Measurements from ENCODE around the gene PRKAR2A. TPM values are rescaled to one million over a fixed set of nuclear protein-coding genes. Genes with fewer than 3 reads are reported as not detected.
"Not testable (repeated sequence)": the region's sequence is repeated elsewhere in the genome, so short reads cannot be mapped to it uniquely, and the experiment has no call there.

Gene PRKAR2A
- total and polyA plus RNA-seq, 9 of the 15 experiments (the other 6 are each of a cell fraction or from before 2014, with no cell fraction given), result 15.9 to 84.5 (median 37.6) TPM

DNA sequence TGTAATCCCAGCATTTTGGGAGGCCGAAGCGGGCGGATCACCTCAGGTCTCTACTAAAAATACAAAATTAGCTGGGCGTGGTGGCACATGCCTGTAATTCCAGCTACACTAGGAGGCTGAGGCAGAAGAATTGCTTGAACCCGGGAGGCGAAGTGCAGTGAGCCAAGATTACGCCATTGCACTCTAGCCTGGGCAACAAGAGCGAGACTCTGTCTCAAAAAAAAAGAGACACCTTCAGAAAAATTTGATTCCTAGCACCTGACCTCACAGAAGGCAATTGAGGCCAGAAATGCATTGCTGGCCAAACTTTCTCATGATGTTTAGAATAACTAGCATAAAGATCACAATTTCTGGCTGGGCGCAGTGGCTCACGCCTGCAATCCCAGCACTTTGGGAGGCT, 106.4 kb downstream of the PRKAR2A start:
- H3K9me3 ChIP-seq (replicated peaks; ENCODE audit: control insufficient read depth, insufficient read depth, low read depth, low read length); DNase-seq (ENCODE audit: extremely low read depth in 1 of 4, low spot score in 3 of 4); H3K36me3 ChIP-seq (ENCODE audit: control insufficient read depth, insufficient read depth, low read length); H4K20me1 ChIP-seq (replicated peaks; ENCODE audit: control insufficient read depth, insufficient read depth, low read length); CTCF ChIA-PET (ENCODE audit: low intra/inter-chr PET ratio); ATAC-seq; FAIRE-seq; in situ Hi-C loops (cut with MboI); H3K9ac ChIP-seq (ENCODE audit: insufficient read depth in 1 of 2, low read depth in 2 of 2, low read length in 2 of 2); H3K27me3 ChIP-seq (ENCODE audit: control insufficient read depth in 2 of 2, insufficient read depth in 2 of 2, low read length in 2 of 2); H3K9me1 ChIP-seq (ENCODE audit: control insufficient read depth, insufficient read depth, low read length); H3K4me3 ChIP-seq; H3K79me2 ChIP-seq (ENCODE audit: control insufficient read depth, insufficient read depth, low read length); H2AFZ ChIP-seq (ENCODE audit: low read depth, low read length); H3K4me2 ChIP-seq (ENCODE audit: insufficient read depth, low read length); BruUV-seq (replicated peaks): not testable (repeated sequence)
- POLR2A ChIA-PET, result interaction anchor here (0.6 to 1.0 kb wide), 3 partner anchors 10 to 163 kb away, joined by 3 to 4 read pairs (median 4); no protein-coding TSS in a partner anchor
- intact Hi-C loops (cut with micrococcal nuclease), result loop anchor here (2.0 to 5.0 kb wide), 3 partner anchors 106 to 212 kb away; partner anchors contain the start of genes ARIH2 and PRKAR2A
- WGBS (ENCODE audit: insufficient coverage, low coverage, missing lambda C conversion rate), result 97% methylated on average over 8 of the region's 10 CpGs
- Histone ChIP-seq H3K4me1 (replicated peaks in 1 of 2; ENCODE audit: control insufficient read depth in 2 of 2, insufficient read depth in 2 of 2, low read length in 2 of 2) (peaks cover 7 to 17% of the 10 kb centered on the region in 2 experiments; a peak in 4 of 5 replicates), H3K27ac (ENCODE audit: extremely low read depth, low read depth, low read length) (peak overlapping the region; percentile 81; the same call in 2 of the 3 replicates)

DNA sequence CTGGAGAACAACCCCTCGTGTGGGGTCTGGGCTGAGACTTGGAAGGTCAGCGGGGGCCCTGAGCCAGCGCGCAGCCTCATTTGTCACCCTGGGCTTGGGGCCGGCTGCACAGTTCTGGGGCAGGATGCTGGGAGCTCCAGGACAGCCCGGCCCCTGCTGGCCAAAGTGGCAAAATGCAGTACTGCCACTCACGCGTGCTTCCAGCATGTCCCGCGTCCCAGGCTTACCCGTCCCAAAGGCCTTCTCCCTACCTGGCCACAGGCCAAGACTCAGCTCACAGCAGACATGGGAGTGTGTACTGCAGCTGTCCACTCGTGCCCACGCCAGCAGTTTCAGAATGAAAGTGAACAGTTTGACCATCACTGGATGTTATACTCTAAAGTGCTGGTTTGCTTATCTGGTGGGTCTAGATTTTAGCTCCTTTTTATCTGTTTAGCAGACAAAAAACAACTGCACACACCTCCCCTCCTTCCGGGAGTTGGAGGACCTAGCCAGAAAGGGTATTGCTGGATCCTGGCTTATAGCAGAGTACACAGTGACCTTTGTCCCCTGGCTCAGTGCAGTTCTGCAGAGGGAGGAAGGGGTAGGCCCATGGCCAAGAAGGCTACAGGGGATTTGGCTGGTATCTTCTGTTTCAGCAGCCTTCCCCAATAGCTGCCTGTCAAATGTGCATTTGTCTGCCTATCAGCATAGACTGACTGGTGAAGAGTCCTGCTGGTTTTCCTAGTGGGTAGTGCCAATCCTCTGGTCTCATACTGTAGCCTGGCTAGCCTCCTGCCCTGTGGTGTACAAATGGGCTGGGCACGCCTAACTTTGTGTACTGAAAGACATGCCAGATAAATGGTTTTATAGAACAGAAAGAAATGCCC, 107.5 kb downstream of the PRKAR2A start:
- Histone ChIP-seq H3K4me2 (ENCODE audit: insufficient read depth, low read length) (peak overlapping the region; percentile 57), H2AFZ (ENCODE audit: low read depth, low read length) (peak overlapping the region; percentile 98), H3K79me2 (ENCODE audit: control insufficient read depth, insufficient read depth, low read length) (no peaks in the 10 kb centered on the region), H3K4me3 (no peak overlapping the region), H3K9ac (ENCODE audit: insufficient read depth in 1 of 2, low read depth in 2 of 2, low read length in 2 of 2) (peak overlapping the region; percentile 54 to 84), H3K27ac (ENCODE audit: extremely low read depth, low read depth, low read length) (peak overlapping the region; percentile 66), H3K36me3 (ENCODE audit: control insufficient read depth, insufficient read depth, low read length) (no peaks in the 10 kb centered on the region), H3K9me3 (replicated peaks; ENCODE audit: control insufficient read depth, insufficient read depth, low read depth, low read length) (no peaks in the 10 kb centered on the region), H3K27me3 (ENCODE audit: control insufficient read depth in 2 of 2, insufficient read depth in 2 of 2, low read length in 2 of 2) (no peaks in the 10 kb centered on the region), H3K4me1 (replicated peaks in 1 of 2; ENCODE audit: control insufficient read depth in 2 of 2, insufficient read depth in 2 of 2, low read length in 2 of 2) (peaks cover 7 to 17% of the 10 kb centered on the region in 2 experiments; a peak in 4 of 5 replicates), H4K20me1 (replicated peaks; ENCODE audit: control insufficient read depth, insufficient read depth, low read length) (no peaks in the 10 kb centered on the region), H3K9me1 (ENCODE audit: control insufficient read depth, insufficient read depth, low read length) (no peaks in the 10 kb centered on the region)
- FAIRE-seq, result peak; percentile 76
- in situ Hi-C loops (cut with MboI) (no loop called here), intact Hi-C loops (cut with micrococcal nuclease) (loop anchor here (1.0 to 5.0 kb wide), 4 partner anchors 23 to 213 kb away; partner anchors contain the start of genes ARIH2, IP6K2 and PRKAR2A)
- DNase-seq (ENCODE audit: extremely low read depth in 1 of 4, low spot score in 3 of 4), result peak; percentile 81 to 85 (median 83)
- ChIA-PET CTCF (ENCODE audit: low intra/inter-chr PET ratio) (no interaction called here), POLR2A (interaction anchor here (0.6 to 1.6 kb wide), 12 partner anchors 14 to 510 kb away, joined by 3 to 5 read pairs (median 3); partner anchors contain the start of genes IP6K2, NDUFAF3 and PFKFB4)
- WGBS (ENCODE audit: insufficient coverage, low coverage, missing lambda C conversion rate), result 15% methylated on average over 15 of the region's 15 CpGs
- BruUV-seq (replicated peaks), result no TSS peak
- ATAC-seq, result peak; percentile 94
- no peak for TF ChIP-seq ZKSCAN8 (CRISPR knock-in tag; IDR thresholded peaks at IDR 0.05)
- TF ChIP-seq, protein P1, sequence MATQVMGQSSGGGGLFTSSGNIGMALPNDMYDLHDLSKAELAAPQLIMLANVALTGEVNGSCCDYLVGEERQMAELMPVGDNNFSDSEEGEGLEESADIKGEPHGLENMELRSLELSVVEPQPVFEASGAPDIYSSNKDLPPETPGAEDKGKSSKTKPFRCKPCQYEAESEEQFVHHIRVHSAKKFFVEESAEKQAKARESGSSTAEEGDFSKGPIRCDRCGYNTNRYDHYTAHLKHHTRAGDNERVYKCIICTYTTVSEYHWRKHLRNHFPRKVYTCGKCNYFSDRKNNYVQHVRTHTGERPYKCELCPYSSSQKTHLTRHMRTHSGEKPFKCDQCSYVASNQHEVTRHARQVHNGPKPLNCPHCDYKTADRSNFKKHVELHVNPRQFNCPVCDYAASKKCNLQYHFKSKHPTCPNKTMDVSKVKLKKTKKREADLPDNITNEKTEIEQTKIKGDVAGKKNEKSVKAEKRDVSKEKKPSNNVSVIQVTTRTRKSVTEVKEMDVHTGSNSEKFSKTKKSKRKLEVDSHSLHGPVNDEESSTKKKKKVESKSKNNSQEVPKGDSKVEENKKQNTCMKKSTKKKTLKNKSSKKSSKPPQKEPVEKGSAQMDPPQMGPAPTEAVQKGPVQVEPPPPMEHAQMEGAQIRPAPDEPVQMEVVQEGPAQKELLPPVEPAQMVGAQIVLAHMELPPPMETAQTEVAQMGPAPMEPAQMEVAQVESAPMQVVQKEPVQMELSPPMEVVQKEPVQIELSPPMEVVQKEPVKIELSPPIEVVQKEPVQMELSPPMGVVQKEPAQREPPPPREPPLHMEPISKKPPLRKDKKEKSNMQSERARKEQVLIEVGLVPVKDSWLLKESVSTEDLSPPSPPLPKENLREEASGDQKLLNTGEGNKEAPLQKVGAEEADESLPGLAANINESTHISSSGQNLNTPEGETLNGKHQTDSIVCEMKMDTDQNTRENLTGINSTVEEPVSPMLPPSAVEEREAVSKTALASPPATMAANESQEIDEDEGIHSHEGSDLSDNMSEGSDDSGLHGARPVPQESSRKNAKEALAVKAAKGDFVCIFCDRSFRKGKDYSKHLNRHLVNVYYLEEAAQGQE (IDR thresholded peaks at IDR 0.05; ENCODE audit: borderline replicate concordance), result peak; percentile 18; the same call in 1 of the 2 replicates
- TF ChIP-seq, protein P1 (CRISPR knock-in tag; IDR thresholded peaks at IDR 0.05; ENCODE audit: low read depth), result no peak

Data from K562 (cell line).